ENCODE results near the gene ACIN1. TPM values are rescaled to one million over a fixed set of nuclear protein-coding genes. Genes with fewer than 3 reads are reported as not detected.

Gene ACIN1
- total RNA-seq, 2 experiments from 2014 or later: 282 to 288 TPM

- peaks cover 24% of the 10 kb centered on the region for H3K4me1 ChIP-seq (ENCODE audit: insufficient read depth, low read length)
- intact Hi-C loops (cut with DNase I, micrococcal nuclease): loop anchor here (1.0 to 5.0 kb wide), 4 partner anchors 22 to 484 kb away; partner anchors contain the start of gene PSMB5 (in 1 of the 2)
- no peak overlapping the region for H3K27ac ChIP-seq (ENCODE audit: low read depth in 1 of 2, low read length in 2 of 2)
- ChIA-PET CTCF (interaction anchor here (0.9 to 4.8 kb wide), 7 partner anchors 28 to 84 kb away, joined by 3 to 136 read pairs (median 23); no protein-coding TSS in a partner anchor), POLR2A (interaction anchor here (0.8 to 2.5 kb wide), 5 partner anchors 49 to 74 kb away, joined by 3 to 38 read pairs (median 9); partner anchors contain the start of gene AJUBA)
- H3K9me3 ChIP-seq (ENCODE audit: control insufficient read depth in 1 of 2, insufficient read depth in 1 of 2, low read length in 2 of 2): no peaks in the 10 kb centered on the region
- ATAC-seq (ENCODE audit: poor library complexity): peak; percentile 63
- H3K36me3 ChIP-seq (ENCODE audit: insufficient read depth, low read length): peaks cover 25% of the 10 kb centered on the region
- peak overlapping the region; percentile 97 for H3K4me3 Mint-ChIP-seq
- H3K27me3 ChIP-seq (ENCODE audit: control insufficient read depth in 1 of 2, insufficient read depth in 2 of 2, low read length in 2 of 2): no peaks in the 10 kb centered on the region
- peak; percentile 55 to 85 (median 61) for DNase-seq
- no peaks in the 10 kb centered on the region for H3K27me3 Mint-ChIP-seq
- peaks cover 18% of the 10 kb centered on the region for H3K4me1 Mint-ChIP-seq (ENCODE audit: low read depth)
- no peaks in the 10 kb centered on the region for H3K9me3 Mint-ChIP-seq
- TF ChIP-seq CTCF (IDR thresholded peaks at IDR 0.05): peak; percentile 68
- peaks cover 42% of the 10 kb centered on the region for H3K36me3 Mint-ChIP-seq (ENCODE audit: low read depth)
- H3K27ac Mint-ChIP-seq: peak overlapping the region; percentile 45
- H3K4me3 ChIP-seq (ENCODE audit: low read length): peak overlapping the region; percentile 75
These were observed 38.6 kb downstream of the ACIN1 start for GRCh38 chr14:23056145-23056955.

GRCh38 chr14:23055621-23056144 is 39.3 kb downstream of the ACIN1 start:
- DNase-seq (peak in 1 of 14 experiments; percentile 38), ATAC-seq (ENCODE audit: poor library complexity) (no peak)
- H3K36me3 ChIP-seq (ENCODE audit: insufficient read depth, low read length): peaks cover 18% of the 10 kb centered on the region

More at GRCh38 chr14:23055621-23056144, 39.3 kb downstream of the ACIN1 start:
- intact Hi-C loops (cut with DNase I, micrococcal nuclease): loop anchor here (1.0 to 5.0 kb wide), 4 partner anchors 21 to 483 kb away; partner anchors contain the start of gene PSMB5 (in 1 of the 2)
- CTCF ChIA-PET: interaction anchor here (1.0 to 4.5 kb wide), 6 partner anchors 21 to 78 kb away, joined by 3 to 42 read pairs (median 9); no protein-coding TSS in a partner anchor
- TF ChIP-seq CTCF (IDR thresholded peaks at IDR 0.05): no peak
- Mint-ChIP-seq H3K36me3 (ENCODE audit: low read depth) (peaks cover 36% of the 10 kb centered on the region), H3K4me1 (ENCODE audit: low read depth) (peaks cover 18% of the 10 kb centered on the region), H3K9me3 (no peaks in the 10 kb centered on the region), H3K27me3 (no peaks in the 10 kb centered on the region), H3K27ac (peak overlapping the region; percentile 45), H3K4me3 (peak overlapping the region; percentile 97)
- Histone ChIP-seq H3K4me3 (ENCODE audit: low read length) (no peak overlapping the region), H3K27ac (ENCODE audit: low read depth in 1 of 2, low read length in 2 of 2) (no peak overlapping the region), H3K4me1 (ENCODE audit: insufficient read depth, low read length) (peaks cover 24% of the 10 kb centered on the region), H3K9me3 (ENCODE audit: control insufficient read depth in 1 of 2, insufficient read depth in 1 of 2, low read length in 2 of 2) (no peaks in the 10 kb centered on the region), H3K27me3 (ENCODE audit: control insufficient read depth in 1 of 2, insufficient read depth in 2 of 2, low read length in 2 of 2) (no peaks in the 10 kb centered on the region)
- POLR2A ChIA-PET: interaction anchor here (0.8 to 2.3 kb wide), 3 partner anchors 49 to 73 kb away, joined by 3 to 9 read pairs (median 5); partner anchors contain the start of gene AJUBA
